ENCODE data around the gene EPN2. TPM values are rescaled to one million over a fixed set of nuclear protein-coding genes. Genes with fewer than 3 reads are reported as not detected.
"Not testable (repeated sequence)": the region's sequence is repeated elsewhere in the genome, so short reads cannot be mapped to it uniquely, and the experiment has no call there.

Gene EPN2
- total RNA-seq, 1 experiment from 2014 or later, result 25.0 TPM

DNA sequence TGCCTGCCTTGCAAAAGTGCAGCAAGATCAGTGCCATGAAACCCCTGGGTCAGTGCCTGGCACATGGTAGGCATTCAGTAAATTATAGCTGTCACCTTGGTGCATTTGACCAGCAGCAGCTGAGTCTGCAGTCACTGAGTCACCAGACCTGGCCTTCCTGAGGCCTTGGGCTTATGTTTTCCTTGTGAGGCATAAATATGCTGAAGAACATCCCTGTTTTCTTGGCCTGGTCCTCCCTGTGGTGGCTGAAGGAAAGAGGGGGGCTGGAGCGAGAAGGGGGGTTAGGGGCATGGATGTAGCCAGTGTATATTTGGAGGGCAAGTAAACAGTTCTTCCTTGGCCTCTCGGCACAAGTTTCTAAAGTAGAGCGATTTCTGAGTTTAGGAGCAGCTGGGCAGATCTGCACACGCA, 26.5 kb downstream of the EPN2 start:
- no peak for DNase-seq (ENCODE audit: extremely low read depth, low read depth)

DNA sequence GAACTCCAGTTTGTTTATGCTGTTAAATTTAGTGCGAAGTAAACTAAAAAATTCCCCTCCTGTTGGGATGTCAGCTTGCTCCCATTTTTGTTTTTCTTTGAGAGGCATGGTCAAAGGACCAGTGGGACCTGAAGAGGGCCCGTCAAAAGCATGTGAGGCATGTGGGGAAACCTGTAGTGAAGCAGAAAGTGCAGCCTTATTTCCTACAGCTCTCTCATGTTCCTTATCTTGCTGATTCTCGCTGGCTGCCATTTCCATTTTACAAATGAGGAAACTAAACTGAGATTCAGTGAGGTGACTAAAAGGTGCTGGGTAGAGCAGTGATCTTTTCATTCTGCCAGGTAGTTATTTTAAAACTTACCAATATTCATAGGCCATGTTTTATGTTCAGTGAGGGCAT, 27.1 kb downstream of the EPN2 start:
- DNase-seq (ENCODE audit: extremely low read depth, low read depth), result no peak

DNA sequence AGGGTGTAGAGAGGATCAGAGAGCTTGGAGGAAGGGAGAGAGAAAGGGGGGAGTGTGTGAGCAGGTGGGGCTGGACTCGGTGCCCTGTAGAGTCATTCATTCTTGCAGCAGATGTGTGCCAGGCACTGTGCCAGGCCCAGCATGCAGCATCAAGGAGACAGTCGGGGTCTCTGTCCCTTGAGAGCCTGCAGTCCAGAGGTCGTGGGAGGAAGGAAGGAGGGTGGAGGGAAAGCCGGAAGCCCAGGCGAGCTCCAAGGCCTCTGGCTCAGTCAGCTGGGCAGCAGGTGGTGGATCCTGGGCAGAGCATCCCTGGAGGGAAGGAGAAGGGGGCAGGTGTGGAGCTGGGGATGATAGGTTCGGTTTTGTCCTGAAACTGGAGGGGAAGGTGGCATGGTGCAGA, 27.5 kb downstream of the EPN2 start:
- no peak for DNase-seq (ENCODE audit: extremely low read depth, low read depth)

DNA sequence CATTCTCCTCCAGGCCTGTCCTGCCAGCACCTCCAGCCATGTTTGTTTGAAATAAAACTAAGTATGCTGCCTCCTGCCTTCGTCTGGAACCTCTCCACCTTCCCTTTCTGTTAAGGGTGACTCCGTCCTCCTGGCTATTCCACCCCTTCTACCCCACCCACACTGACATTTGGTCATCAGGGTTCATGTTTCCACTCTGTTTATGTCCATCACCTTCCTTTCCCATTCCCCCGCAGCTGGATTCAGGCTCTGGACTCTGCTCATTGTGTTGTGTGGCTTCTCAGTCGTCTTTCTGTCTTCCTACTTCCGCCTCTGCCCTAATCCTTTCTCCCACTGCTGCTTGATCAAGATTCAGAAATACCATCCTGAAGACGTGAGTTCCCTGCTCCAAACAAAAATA, 28.6 kb downstream of the EPN2 start:
- no peak for DNase-seq (ENCODE audit: extremely low read depth, low read depth)

DNA sequence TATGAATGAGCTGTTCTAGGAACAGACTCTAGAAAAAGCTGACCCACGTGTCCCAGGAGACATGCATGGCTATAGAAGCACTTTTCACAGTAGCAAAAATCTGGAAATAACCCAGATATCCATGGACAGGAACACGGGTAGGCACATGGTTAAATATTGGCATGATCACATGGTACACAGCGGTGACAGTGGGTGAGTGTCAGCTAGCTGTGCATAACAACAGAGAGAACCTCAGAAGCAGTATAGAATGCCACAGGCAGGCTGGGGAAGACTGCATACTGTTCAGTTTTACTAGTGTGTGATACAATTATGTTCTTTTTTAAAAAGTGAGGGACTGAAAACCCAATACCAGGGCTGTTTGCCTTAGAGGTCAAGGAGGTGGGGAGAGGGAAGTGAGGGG, 31.4 kb downstream of the EPN2 start:
- no peak for DNase-seq (ENCODE audit: extremely low read depth, low read depth)

DNA sequence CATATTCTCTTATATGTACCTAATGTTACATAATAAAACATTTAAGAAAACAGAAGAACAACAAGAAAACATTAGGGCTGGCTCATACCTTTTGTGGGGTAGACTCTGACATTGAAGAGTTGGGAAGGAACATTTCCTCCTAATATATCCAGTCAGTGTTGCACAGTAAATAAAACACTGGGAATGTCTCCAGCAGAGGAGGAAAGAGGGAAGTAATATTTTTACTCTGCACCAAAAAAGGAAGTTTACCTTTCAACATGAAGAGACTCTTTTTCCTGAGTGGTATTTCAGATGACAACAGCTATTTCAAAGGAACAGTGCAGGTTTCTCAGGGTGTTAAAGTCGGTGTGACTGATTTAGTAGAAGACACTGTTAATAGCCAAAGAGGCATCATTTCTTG, 31.9 kb downstream of the EPN2 start:
- DNase-seq (ENCODE audit: extremely low read depth, low read depth), result no peak

DNA sequence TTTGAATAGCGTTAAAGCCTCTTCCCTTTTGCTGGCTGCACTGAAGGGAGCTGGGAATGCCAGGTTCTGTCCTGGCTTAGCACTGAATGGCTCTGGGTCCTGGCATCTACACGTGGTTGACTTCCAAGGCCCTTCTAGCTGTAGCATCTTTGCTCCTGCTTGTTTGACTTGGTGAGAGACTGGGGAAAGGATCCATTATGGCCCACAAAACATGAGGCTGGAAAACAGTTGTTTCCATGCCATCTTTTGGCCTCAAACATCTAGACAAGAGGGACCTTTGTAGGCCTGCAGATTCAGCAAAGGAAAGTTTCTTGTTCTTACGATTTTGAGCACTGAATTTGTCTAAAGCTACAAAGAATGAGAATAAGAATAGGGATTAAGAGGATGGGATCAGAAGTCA, 32.5 kb downstream of the EPN2 start:
- DNase-seq (ENCODE audit: extremely low read depth, low read depth), result no peak

DNA sequence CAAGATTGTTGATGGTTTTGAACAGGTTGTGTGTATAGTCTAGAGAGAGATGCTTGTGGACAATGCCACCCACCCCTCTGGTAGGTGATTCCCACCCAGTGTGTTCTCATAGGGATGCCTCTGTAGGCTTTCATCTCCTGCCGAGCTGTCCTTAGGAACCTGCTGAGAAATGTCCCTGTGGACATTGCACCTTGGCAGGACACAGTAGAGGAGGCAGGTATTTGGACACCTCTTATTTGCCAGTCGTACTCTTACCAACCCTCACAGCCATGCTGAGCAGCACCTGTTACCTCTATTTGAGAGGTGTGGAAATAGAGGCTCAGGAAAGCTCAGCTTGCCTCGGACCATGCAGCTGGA, 33.2 kb downstream of the EPN2 start:
- DNase-seq (ENCODE audit: extremely low read depth, low read depth), result no peak

DNA sequence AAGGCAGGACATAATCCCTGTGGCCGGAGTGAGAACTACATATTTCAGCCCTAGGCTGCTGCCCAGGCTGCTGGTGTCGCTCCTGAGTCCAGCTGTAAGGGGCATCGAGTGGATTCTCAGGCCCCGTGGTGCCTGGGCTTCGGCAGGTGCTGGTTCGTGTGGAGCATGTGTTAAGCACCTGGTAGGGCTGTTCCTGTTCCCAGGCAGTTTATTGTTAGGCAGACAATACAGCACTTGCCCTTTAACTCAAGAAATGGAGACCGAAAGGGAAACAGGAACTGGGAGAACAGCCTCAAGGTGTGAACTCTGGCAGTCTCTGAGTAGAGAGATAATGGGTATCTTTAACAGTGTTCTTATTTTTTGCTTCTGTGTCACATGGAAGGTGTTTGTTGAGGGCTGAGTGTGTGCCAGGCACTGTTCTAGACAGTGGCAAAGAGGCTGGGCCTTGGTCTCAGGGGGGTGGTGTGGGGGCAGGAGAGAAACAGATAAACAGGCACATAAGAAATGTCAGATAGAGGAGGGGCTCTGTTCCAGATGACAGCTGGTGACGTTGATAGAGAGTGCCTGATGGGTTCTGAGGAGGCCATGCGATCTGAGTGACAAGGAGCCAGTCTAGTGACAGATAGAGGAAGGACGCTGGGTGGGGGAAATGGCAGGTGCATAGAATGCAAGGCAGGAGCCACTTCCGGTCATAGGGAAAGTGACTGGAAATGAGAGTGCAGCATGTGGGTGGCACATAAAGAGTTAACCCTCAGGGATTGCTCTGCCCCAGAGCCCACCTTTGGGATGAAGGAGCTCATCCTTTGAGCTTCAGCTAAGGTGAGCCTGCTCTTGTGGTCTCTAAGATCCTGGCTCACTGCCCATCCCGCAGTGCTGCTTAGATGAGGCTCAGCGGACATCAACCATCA, 33.8 kb downstream of the EPN2 start:
- no peak for DNase-seq (ENCODE audit: extremely low read depth, low read depth)

DNA sequence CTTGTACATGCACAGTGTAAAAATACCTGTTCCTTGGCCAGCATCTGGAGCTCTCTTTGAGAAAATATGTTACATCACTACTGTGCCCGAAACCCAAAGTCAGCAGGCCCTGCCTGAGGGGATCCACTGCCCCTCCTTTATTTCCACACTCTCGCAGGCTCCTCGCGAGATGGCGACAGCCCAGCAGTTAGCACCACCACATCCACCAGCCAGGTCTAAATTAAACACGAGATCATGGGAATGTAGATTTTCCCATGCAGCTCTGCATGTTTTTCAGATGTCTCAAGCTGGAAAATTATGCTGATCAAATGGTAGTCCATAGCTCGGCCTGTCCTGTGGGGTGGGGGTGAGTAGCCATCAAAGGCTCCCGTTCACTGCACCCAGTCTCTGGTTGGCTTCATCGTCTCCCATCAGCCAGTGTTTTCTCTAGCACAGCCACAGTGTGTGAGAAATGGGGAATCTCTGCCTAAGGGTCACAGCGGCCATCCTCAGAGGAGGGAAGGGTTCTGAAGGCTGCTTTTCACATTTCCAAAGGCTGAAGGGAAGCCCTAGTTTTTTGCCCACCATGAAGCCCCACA, 34.7 kb downstream of the EPN2 start:
- DNase-seq (ENCODE audit: extremely low read depth, low read depth), result no peak

DNA sequence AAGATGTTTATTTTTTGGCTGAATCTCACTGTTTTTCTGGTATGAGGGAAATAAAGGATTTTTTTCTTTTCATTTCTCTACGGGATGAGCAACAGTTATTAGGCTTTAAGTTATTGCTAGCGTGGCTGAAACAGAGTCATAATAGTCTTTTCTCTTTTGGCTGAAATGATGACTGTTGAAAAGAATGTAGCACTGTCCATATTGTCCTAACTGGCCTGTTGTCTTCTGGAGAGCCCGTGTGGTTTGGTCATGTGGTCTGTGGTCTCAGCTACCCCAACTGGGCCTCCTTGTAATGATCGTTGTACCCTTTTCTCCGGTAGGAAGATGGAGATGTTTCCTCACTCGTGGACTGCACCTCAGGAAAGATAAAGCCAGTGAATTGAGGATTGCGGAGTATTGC, 36.6 kb downstream of the EPN2 start:
- DNase-seq (ENCODE audit: extremely low read depth, low read depth), result no peak

DNA sequence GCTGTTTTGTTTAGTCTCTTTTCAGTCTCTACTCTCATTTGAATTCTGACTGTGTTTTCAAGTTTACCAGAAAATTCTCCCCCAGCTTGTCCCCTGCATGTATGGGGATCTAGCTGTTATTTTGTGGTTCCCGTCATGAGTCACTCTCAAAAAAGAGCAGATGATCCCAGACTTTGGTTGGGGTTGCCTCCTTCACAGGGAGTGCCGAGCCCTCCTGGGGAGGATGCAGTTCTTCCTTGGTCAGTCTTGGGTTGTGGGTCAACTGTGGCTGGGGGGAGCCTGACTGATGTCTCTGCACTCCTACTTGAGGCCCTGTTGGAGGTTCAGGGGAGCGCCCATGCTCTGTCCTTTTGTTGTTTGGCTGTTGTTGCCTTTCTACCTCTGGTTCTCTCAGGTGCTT, 37.7 kb downstream of the EPN2 start:
- DNase-seq (ENCODE audit: extremely low read depth, low read depth), result no peak

DNA sequence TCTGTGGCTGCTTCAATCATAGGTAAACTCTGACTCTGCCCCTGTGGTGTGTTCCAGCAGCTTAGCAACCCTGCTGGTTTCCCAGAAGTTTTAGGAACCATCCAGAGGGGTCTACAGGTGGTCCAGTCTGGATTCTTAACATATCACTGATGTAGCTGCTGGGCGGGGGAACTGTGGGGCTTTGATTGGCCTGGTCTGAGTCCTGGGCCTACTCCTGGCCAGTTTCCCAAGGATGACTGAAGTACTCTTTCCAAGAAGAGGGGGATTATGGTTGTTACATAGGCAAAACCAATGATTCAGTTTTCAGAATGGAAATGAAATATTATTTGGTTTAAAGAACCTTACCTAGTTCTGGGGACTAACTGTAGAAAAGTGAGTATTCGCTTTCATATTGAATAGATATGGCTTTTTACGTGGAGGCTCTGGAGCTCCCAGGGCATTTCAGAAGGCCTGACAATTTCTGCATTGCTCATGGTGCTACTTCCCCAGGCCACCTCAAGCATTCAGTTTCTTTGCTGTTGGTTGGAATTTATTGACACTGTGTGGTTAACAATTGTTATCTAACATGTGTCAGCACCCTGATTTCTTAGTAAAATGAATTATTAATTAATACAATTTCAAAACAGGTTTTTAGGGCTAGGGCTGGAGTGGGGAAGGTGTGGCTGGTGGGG, 38.4 kb downstream of the EPN2 start:
- no peak for DNase-seq (ENCODE audit: extremely low read depth, low read depth)

DNA sequence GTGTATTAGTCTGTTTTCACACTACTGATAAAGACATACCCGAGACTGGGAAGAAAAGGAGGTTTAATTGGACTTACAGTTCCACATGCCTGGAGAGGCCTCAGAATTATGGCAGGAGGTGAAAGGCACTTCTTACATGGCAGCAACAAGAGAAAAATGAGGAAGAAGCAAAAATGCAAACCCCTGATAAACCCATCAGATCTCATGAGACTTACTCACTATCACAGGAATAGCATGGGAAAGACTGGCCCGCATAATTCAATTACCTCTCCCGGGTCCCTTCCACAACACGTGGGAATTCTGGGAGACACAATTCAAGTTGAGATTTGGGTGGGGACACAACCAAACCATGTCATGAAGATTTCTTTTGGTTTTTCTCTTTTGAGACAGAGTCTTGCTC, 41.1 kb downstream of the EPN2 start:
- not testable (repeated sequence) for DNase-seq (ENCODE audit: extremely low read depth, low read depth)

DNA sequence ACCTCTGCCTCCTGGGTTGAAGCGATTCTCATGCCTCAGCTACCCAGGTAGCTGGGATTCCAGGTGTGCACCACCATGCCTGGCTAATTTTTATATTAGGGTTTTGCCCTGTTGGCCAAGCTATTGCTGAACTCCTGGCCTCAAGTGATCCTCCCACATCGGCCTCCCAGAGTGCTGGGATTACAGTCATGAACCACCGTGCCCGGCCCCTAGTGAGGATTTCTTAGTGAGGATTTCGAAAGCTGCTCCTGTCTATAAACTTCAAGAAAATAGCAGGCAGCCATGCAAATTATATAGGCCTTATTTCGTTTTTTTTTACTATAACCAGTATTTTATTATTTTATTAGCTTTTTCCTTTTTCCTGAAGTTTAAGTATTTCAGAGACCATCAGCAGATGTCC, 41.6 kb downstream of the EPN2 start:
- no peak for DNase-seq (ENCODE audit: extremely low read depth, low read depth)

DNA sequence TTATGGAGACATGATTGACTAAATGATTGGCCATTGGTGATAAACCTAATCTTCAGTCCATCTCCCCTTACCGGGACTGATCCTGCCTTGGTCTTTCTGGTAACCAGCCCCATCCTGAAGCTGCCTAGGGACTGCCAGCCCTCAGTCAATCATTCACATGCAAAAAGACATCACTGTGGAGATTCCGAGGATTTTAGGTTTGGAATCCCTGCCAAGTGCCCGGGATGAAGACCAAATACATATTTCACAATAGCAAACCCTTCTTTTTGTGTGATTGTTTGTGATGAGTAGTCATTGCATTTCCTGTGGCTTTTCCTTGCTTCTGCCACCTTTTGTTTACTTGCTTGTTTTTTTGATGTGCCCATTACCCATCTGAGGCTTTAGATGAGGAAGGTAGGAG, 44.0 kb downstream of the EPN2 start:
- DNase-seq (ENCODE audit: extremely low read depth, low read depth), result no peak

DNA sequence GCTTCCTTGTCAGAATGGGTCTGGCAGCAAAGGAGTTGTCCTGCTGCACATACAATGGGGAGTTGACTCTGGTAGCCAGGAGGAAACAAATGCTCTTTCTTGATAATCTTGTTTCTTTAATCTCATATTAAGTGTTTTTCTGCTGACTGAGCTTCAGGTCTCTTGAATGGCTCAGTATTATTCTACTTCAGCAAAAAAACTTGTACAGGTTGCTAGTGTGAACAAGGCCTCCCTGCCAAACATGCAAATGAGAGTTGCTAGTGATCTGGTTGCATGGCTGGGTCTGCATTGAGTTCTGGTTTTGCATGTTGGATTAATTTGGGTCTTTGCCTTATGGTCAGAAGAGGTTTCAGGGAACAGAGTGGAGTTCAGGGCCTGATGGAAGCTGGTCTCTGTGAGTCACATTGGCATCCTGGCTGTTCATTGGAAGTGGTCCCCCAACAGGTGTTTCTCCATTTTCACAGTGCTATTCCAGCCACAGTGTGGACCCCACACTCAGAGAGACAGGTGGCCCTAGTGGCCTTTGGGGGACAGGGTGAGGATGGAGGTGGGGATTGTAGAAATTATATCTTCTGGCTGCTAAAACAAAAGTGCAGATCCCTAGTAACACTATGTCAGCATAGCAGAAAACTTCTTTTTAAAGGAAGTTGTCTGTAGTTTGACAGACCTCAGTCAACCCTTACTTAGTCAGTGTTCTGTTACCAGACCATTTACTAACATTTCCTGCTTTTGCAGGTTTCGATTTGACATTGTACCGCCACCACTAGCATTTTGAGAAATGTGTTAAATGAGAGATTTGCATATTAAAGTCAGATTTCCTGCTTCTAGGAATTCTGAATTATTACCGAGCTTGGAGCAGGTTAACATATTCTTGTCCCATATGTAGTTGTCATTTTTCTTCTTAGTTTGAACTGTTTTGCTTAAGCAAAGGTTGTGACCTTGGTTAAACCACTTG, 47.1 kb downstream of the EPN2 start:
- no peak for DNase-seq (ENCODE audit: extremely low read depth, low read depth)

DNA sequence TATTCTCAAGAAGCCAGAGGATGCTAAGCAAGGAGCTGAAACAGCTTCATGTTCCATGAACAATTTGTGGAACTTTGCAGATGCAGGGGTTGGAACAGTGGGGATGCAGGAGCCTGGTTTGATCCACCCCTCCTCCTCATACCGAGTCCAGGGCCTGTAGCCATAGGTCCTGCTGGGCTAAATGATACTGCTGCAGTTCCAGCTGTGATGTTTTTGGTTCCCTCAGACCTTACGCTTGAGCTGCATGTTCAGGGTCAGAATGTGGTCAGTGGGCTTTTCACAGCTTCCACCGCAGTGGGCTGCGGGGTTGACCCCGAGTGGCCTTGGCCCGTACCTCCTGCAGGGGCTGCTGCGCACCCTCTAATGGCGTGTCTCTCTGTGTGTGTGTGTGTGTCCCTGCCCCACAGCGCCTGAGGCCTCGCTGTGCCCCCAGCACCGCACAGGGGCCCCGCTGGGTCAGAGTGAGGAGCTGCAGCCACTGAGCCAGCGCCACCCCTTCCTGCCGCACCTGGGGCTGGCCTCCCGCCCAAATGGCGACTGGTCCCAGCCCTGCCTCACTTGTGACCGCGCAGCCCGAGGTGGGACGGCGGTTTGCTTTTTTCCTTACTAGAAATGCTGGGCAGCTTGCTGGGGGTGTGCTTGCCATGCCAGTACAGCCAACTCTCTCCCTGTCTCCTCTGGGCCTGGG, 48.2 kb downstream of the EPN2 start:
- no peak for DNase-seq (ENCODE audit: extremely low read depth, low read depth)

DNA sequence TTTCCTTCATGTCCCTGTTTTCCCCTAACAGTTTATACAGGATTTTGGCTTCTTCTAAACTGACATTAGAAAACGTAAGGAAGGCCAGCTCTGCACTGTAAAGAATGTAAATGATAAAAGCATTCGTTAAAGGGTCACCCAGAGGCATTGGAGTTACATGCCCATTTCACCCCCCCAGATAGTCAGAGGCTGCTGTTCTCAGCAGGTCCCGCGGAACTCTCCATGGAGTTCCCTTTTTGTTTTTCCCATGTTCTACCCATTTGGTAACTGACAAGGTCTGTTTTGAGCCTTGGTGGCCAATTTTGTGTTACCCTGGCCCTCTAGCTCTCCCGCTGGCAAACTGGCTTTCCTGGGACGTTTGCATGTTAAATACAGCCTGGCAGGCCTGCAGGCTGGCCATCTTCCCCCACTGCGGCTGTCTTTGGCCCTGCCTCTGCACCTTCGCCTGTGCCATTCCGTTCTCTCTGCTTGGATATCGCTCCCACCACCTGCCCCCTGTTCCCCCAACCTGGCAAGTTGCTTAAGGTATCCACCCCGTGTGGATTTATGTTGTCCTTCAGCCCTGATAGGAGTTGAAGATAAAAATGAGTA, 49.7 kb downstream of the EPN2 start:
- no peak for DNase-seq (ENCODE audit: extremely low read depth, low read depth)

DNA sequence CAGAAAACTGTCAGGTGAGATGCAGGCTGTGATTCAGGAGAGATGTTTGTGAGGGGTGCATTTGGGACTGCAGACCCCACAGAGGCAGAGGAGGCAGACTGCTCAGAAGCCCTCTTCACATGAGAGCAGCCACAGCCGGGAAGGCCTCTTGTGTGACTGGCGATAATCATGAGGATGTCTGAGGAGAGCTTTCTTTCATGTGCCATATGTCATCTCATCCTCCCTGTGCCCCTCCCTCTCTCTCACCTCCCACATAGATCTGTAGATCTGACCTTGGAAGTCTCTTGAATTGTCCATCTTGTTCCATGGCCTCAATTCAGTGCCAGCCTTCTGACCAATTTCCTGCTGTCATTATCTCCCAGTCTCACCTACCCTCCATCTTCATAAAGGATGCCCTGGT, 50.5 kb downstream of the EPN2 start:
- DNase-seq (ENCODE audit: extremely low read depth, low read depth), result no peak

Measured in NCI-H460 (cell line).